ENCODE results near the gene MAGI2. TPM values are rescaled to one million over a fixed set of nuclear protein-coding genes. Genes with fewer than 3 reads are reported as not detected.

Gene MAGI2
- total and polyA plus RNA-seq, 4 donors: 0.37 to 4.1 (median 1.4) TPM

GRCh38 chr7:78176171-78176570, 1277.3 kb downstream of the MAGI2 start:
- TF ChIP-seq TAF1 (conservative IDR thresholded peaks at IDR 0.05) (no peak), RAD21 (IDR thresholded peaks at IDR 0.05) (no peak), CTCF (IDR thresholded peaks at IDR 0.05; ENCODE audit: low read depth, low read length, missing input control) (no peak), REST (IDR thresholded peaks at IDR 0.05) (no peak), FOXA1 (IDR thresholded peaks at IDR 0.05) (no peak), JUND (IDR thresholded peaks at IDR 0.05) (no peak), FOXA2 (IDR thresholded peaks at IDR 0.05) (no peak), SP1 (IDR thresholded peaks at IDR 0.05) (no peak), ATF3 (IDR thresholded peaks at IDR 0.05) (no peak), HNF4G (IDR thresholded peaks at IDR 0.05) (no peak), RXRA (IDR thresholded peaks at IDR 0.05) (no peak), ZBTB33 (IDR thresholded peaks at IDR 0.05) (no peak), HNF4A (conservative IDR thresholded peaks at IDR 0.05) (no peak), YY1 (IDR thresholded peaks at IDR 0.05) (no peak), MAX (IDR thresholded peaks at IDR 0.05) (no peak), EGR1 (IDR thresholded peaks at IDR 0.05; ENCODE audit: low read depth in 2 of 2) (no peak)
- H3K27ac ChIP-seq (ENCODE audit: low read depth in 1 of 2, low read length in 2 of 2): no peak overlapping the region
- no peak overlapping the region for H3K9ac ChIP-seq (ENCODE audit: low read depth in 1 of 2, low read length in 2 of 2)
- no peaks in the 10 kb centered on the region for H3K36me3 ChIP-seq (ENCODE audit: control insufficient read depth in 4 of 4, insufficient read depth in 3 of 4, low read depth in 1 of 4, low read length in 3 of 4)
- H3K27me3 ChIP-seq (ENCODE audit: control insufficient read depth in 4 of 4, insufficient read depth in 4 of 4, low read length in 3 of 4): no peaks in the 10 kb centered on the region
- 56% methylated on average over 5 of the region's 5 CpGs for WGBS
- DNase-seq (ENCODE audit: low spot score): no peak
- no peak overlapping the region for H3K4me3 ChIP-seq (ENCODE audit: low read depth in 1 of 3, low read length in 3 of 3)
- no peaks in the 10 kb centered on the region for H3K4me1 ChIP-seq (ENCODE audit: control insufficient read depth in 4 of 4, insufficient read depth in 4 of 4, low read length in 3 of 4)
- H3K9me3 ChIP-seq (ENCODE audit: control insufficient read depth in 4 of 4, low read length in 3 of 4): no peaks in the 10 kb centered on the region

All from liver (tissue), 9 donors.